Measurements from ENCODE around the gene CYFIP1. TPM values are rescaled to one million over a fixed set of nuclear protein-coding genes. Genes with fewer than 3 reads are reported as not detected.

Gene CYFIP1
- total and polyA plus RNA-seq, 5 donors: 12.2 to 42.5 (median 35.3) TPM

DNA sequence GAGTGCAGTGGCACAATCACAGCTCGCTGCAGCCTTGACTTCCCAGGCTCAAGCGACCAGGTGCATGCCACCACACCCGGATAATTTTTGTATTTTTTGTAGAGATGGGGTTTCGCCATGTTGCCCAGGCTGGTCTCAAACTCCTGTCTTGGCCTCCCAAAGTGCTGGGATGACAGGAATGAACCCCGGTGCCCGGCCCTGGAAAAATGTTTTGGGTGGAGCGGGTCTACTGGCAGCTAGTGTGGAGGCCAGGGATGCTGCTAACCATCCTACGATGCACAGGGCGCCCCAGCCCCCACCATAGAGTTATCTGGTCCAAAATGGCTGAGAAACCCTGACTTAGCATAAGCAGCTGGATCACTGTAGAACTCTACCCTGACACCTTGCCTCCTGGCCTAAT lies 106.3 kb downstream of the CYFIP1 start:
- no peaks in the 10 kb centered on the region for H3K9me3 ChIP-seq (ENCODE audit: control insufficient read depth, low read length)
- no peak overlapping the region for H3K4me3 ChIP-seq (ENCODE audit: low read length)
- no peak for ATAC-seq
- intact Hi-C loops (cut with DNase I): no loop called here
- 97% methylated on average over 9 of the region's 9 CpGs for WGBS
- no peaks in the 10 kb centered on the region for H3K27me3 ChIP-seq (ENCODE audit: control insufficient read depth, insufficient read depth)
- no peak for DNase-seq
- no peak overlapping the region for H3K27ac ChIP-seq (ENCODE audit: low read length)
- H3K4me1 ChIP-seq (ENCODE audit: control insufficient read depth, insufficient read depth, low read length): peaks cover 4% of the 10 kb centered on the region

DNA sequence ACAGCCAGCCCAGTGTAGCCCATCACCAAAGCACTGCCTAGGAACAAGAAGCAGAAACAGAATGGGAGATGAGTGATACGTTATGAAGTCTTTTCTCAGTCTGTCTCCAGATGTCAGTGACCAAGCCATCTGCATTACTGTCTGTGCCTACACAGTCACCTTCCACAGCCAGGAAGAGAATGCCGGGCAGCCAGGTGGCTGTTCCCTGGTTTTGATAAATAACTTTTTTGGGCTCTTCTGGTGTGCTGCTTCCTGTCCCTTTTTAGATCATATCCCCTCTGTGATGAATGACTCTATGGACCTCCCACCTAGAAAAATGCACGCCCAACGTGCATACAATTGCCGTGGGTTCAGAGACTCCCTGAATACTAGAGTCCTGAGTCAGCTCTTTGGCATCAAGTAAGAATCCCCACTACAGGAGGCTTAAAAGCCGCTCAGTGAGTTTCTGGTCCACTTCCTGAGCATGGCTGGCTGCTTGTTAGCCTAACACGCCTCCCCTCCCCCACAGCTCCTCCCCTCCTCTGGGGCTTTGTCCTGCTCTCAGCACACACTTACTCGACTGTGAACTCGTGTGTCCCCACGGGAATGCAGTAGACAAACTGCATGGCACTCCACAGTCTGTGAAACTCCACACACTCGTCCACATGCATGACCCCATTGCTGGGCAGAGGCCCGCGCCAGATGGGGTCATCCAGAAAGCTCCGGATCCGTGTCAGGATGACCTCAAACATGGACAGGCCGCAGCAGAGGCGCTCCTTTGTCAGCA lies 107.0 kb downstream of the CYFIP1 start:
- Histone ChIP-seq H3K9me3 (ENCODE audit: control insufficient read depth, low read length) (no peaks in the 10 kb centered on the region), H3K27me3 (ENCODE audit: control insufficient read depth, insufficient read depth) (no peaks in the 10 kb centered on the region), H3K4me1 (ENCODE audit: control insufficient read depth, insufficient read depth, low read length) (peaks cover 4% of the 10 kb centered on the region), H3K27ac (ENCODE audit: low read length) (peak overlapping the region; percentile 33), H3K4me3 (ENCODE audit: low read length) (no peak overlapping the region)
- ATAC-seq: no peak
- no peak for DNase-seq
- intact Hi-C loops (cut with DNase I): no loop called here
- WGBS: 77% methylated on average over 17 of the region's 17 CpGs

DNA sequence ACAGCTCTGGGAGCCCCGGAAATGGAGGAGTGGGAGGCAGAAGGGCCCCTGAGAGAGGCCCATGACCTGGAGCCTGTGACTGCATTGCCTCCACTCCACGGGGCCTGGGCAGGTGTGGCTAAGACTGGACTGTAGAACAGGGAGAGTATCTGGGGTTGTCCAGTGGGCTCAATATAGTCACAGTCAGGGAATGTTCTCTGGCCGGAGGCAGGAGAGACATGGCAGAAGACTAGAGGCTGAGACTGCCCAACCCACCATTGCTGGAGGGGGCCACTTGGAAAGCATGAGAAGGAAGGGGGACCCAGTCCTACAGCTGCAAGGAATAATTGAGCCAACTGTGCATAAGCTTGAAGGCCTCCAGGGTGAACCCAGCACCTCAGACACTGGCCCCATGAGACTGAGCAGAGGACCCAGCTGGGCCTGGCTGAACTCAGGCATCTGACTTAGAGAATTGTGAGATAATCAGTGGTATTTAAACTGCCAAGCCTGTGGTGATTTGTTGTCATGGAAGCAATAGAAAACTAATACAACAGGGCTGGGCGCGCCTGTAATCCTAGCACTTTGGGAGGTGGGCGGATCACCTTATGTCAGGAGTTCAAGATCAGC lies 108.6 kb downstream of the CYFIP1 start:
- peak overlapping the region; percentile 16 for H3K27ac ChIP-seq (ENCODE audit: low read length)
- intact Hi-C loops (cut with DNase I): no loop called here
- ATAC-seq: peak in 1 of 2 donors; percentile 17

DNA sequence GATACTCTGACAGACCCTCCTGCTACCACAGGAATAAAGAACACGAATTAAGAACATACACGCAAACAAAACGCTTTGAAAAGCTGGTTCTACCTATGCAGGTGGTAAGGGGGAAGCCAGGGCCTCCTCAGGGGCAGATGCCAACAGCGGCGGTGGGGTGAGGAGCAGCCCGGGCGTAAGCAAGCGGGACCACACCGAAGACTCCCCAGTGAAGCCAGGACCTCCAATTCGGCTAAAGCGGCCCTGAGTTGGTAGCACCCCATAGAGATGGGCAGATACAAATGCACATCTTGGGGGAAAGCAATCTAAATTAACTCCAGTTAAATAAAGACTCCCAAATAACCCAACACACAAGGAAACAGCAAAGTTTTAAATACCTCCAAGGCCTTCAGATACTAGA lies 109.3 kb downstream of the CYFIP1 start:
- no peaks in the 10 kb centered on the region for H3K27me3 ChIP-seq (ENCODE audit: control insufficient read depth, insufficient read depth)
- no peaks in the 10 kb centered on the region for H3K9me3 ChIP-seq (ENCODE audit: control insufficient read depth, low read length)
- WGBS: 96% methylated on average over 11 of the region's 11 CpGs
- DNase-seq (no peak), ATAC-seq (no peak)
- H3K4me1 ChIP-seq (ENCODE audit: control insufficient read depth, insufficient read depth, low read length): peaks cover 4% of the 10 kb centered on the region
- no peak overlapping the region for H3K4me3 ChIP-seq (ENCODE audit: low read length)
- no peak overlapping the region for H3K27ac ChIP-seq (ENCODE audit: low read length)
- intact Hi-C loops (cut with DNase I): no loop called here

More for the DNA sequence above, 108.6 kb downstream of the CYFIP1 start:
- 96% methylated on average over 6 of the region's 6 CpGs for WGBS
- no peak for DNase-seq
- no peaks in the 10 kb centered on the region for H3K9me3 ChIP-seq (ENCODE audit: control insufficient read depth, low read length)
- H3K4me3 ChIP-seq (ENCODE audit: low read length): no peak overlapping the region
- H3K27me3 ChIP-seq (ENCODE audit: control insufficient read depth, insufficient read depth): no peaks in the 10 kb centered on the region
- peaks cover 4% of the 10 kb centered on the region for H3K4me1 ChIP-seq (ENCODE audit: control insufficient read depth, insufficient read depth, low read length)

DNA sequence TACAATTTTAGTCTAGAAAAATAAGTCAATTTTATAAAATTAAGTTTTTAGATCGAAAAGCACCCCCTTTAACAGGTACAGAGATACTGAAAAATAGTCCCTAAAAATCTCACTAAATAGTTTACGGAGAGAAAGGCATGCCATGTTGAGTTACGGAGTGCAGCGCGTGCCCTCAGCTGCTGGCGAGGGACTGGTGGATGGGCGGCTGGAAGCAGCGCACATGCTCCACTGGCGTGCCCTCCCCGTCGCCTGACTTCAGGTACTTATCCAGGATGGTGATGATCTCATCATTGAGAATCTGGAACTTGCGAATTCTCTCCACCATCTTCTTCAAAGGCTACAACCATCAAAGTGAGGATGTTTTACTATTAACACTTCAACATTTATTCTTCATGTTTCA lies 110.3 kb downstream of the CYFIP1 start:
- no peak overlapping the region for H3K4me3 ChIP-seq (ENCODE audit: low read length)
- WGBS: 98% methylated on average over 12 of the region's 12 CpGs
- no peak overlapping the region for H3K27ac ChIP-seq (ENCODE audit: low read length)
- intact Hi-C loops (cut with DNase I): no loop called here
- no peaks in the 10 kb centered on the region for H3K27me3 ChIP-seq (ENCODE audit: control insufficient read depth, insufficient read depth)
- H3K9me3 ChIP-seq (ENCODE audit: control insufficient read depth, low read length): no peaks in the 10 kb centered on the region
- H3K4me1 ChIP-seq (ENCODE audit: control insufficient read depth, insufficient read depth, low read length): peaks cover 4% of the 10 kb centered on the region
- DNase-seq: no peak
- ATAC-seq: no peak

DNA sequence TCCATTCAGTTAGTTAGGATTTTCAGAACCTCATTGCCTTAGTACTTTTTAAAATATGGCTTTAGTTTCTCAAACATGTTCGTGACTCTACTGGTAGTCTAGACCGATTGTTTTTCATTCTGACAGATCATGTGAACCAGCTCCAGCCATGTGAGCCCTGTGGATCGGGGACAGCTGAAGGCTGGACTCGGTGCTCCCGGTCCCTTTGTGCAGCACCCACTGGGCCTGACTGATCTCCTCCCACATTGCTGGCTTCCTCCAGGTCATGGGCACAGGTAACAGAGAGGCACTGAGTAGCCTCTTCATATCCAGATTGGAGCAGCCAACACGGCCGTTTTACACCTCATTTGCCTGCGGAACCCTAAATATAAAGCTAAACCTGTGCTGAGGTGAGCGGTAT lies 111.2 kb downstream of the CYFIP1 start:
- 93% methylated on average over 9 of the region's 9 CpGs for WGBS
- intact Hi-C loops (cut with DNase I): no loop called here
- no peak overlapping the region for H3K27ac ChIP-seq (ENCODE audit: low read length)
- peaks cover 4% of the 10 kb centered on the region for H3K4me1 ChIP-seq (ENCODE audit: control insufficient read depth, insufficient read depth, low read length)
- H3K9me3 ChIP-seq (ENCODE audit: control insufficient read depth, low read length): no peaks in the 10 kb centered on the region
- DNase-seq: no peak
- no peak for ATAC-seq
- no peak overlapping the region for H3K4me3 ChIP-seq (ENCODE audit: low read length)
- H3K27me3 ChIP-seq (ENCODE audit: control insufficient read depth, insufficient read depth): no peaks in the 10 kb centered on the region

DNA sequence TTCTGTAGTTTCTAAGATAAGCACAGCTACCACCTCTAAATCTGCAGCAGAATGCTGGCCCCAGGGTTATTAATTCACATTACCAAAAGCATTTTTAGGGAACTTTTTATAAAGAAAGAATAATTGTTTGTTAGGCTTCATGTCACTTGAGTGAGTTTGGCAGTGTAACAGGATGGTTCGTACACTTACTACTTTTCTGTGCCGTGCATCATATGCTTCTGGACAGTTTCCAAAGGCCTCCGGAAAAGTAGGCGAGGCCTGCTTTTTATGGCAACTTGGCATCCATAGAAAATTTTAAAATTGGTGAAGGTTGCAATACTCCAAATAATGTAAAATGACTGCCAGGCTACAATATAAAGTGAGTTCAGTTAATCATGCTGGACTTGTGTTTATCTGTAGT lies 111.7 kb downstream of the CYFIP1 start:
- peaks cover 4% of the 10 kb centered on the region for H3K4me1 ChIP-seq (ENCODE audit: control insufficient read depth, insufficient read depth, low read length)
- WGBS: 64% methylated on average over 4 of the region's 4 CpGs
- H3K4me3 ChIP-seq (ENCODE audit: low read length): no peak overlapping the region
- no peaks in the 10 kb centered on the region for H3K9me3 ChIP-seq (ENCODE audit: control insufficient read depth, low read length)
- no peaks in the 10 kb centered on the region for H3K27me3 ChIP-seq (ENCODE audit: control insufficient read depth, insufficient read depth)
- intact Hi-C loops (cut with DNase I): no loop called here
- ATAC-seq (no peak), DNase-seq (no peak)
- H3K27ac ChIP-seq (ENCODE audit: low read length): no peak overlapping the region

DNA sequence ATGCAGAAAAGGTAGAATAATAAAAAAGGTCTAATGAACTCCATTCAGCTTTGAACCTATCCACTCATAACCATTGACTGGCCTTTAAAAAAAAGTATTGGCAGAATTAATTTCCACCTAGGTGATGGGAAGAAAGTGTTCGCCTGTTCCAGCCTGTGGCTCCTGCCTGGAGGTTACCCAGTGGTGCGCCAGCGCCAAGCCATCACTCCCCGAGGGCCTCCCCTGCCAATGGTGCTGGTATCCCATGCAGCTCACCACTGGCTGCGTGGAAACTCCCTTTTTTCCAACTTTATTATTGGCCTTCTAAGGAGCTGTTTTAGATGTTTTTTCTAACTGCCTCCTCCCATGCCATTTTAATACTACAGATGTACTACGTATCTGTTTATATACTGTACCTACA lies 112.3 kb downstream of the CYFIP1 start:
- intact Hi-C loops (cut with DNase I): no loop called here
- 97% methylated on average over 6 of the region's 6 CpGs for WGBS

DNA sequence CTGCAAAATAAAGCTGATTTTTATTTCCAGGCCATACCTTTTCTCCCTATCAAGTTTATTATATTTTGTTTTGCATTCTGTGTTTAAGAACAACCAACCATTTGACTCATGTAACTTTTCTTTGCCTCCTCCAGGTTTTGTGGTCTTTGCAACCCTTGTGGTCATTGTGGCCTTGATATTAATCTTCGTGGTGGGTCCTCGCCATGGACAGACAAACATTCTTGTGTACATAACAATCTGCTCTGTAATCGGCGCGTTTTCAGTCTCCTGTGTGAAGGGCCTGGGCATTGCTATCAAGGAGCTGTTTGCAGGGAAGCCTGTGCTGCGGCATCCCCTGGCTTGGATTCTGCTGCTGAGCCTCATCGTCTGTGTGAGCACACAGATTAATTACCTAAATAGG lies 114.1 kb downstream of the CYFIP1 start:
- ATAC-seq: no peak
- no peak overlapping the region for H3K27ac ChIP-seq (ENCODE audit: low read length)
- no peaks in the 10 kb centered on the region for H3K9me3 ChIP-seq (ENCODE audit: control insufficient read depth, low read length)
- no peaks in the 10 kb centered on the region for H3K27me3 ChIP-seq (ENCODE audit: control insufficient read depth, insufficient read depth)
- intact Hi-C loops (cut with DNase I): no loop called here
- H3K4me3 ChIP-seq (ENCODE audit: low read length): no peak overlapping the region
- no peak for DNase-seq
- no peaks in the 10 kb centered on the region for H3K4me1 ChIP-seq (ENCODE audit: control insufficient read depth, insufficient read depth, low read length)
- WGBS: 90% methylated on average over 7 of the region's 7 CpGs

More for the DNA sequence above, 112.3 kb downstream of the CYFIP1 start:
- no peaks in the 10 kb centered on the region for H3K9me3 ChIP-seq (ENCODE audit: control insufficient read depth, low read length)
- no peak for ATAC-seq
- H3K4me3 ChIP-seq (ENCODE audit: low read length): no peak overlapping the region
- no peak for DNase-seq
- H3K27me3 ChIP-seq (ENCODE audit: control insufficient read depth, insufficient read depth): no peaks in the 10 kb centered on the region
- H3K27ac ChIP-seq (ENCODE audit: low read length): no peak overlapping the region
- peaks cover 4% of the 10 kb centered on the region for H3K4me1 ChIP-seq (ENCODE audit: control insufficient read depth, insufficient read depth, low read length)

DNA sequence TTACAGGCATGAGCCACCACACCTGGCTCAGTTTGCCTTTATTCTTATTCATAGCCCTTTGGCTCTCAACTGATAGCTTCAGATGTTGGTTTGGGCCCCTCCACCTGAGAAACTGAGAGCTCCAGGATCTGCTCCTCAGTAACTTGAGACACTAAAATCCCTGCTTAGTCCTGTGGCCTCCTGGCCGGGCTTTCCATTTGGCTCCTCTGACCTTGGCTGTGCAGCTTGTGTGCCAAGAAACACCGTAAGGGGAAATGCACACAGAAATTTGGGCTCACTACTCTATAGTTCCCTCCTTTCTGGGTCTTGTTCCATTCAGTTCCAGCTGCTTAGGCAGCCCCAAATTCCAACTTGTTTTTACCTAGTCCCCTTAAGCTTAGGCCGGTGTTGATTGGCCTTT lies 116.8 kb downstream of the CYFIP1 start:
- Histone ChIP-seq H3K4me3 (ENCODE audit: low read length) (no peak overlapping the region), H3K4me1 (ENCODE audit: control insufficient read depth, insufficient read depth, low read length) (no peaks in the 10 kb centered on the region), H3K9me3 (ENCODE audit: control insufficient read depth, low read length) (no peaks in the 10 kb centered on the region), H3K27ac (ENCODE audit: low read length) (no peak overlapping the region), H3K27me3 (ENCODE audit: control insufficient read depth, insufficient read depth) (no peaks in the 10 kb centered on the region)
- 66% methylated on average over 3 of the region's 3 CpGs for WGBS
- DNase-seq (no peak), ATAC-seq (peak; percentile 29 to 46)
- intact Hi-C loops (cut with DNase I): no loop called here

DNA sequence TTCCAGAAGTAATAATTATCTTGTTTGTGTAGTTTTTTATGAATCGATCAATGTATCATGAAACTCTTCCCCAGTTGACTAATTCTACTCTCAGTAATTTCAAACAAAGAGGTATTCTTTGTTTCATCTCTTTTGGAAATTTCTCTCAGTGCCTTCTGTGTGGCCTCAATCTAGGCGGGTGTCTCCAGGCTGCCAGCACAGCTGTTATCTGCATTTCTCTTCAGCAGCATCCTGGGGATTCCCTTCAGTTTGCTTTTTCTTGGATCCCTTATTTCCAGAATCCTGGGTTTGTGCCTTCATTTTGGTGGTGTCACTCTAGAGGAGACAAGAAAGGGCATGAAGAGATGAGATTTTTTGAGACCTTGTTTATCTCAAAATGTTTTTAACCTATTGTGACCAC lies 119.0 kb downstream of the CYFIP1 start:
- H3K4me3 ChIP-seq (ENCODE audit: low read length): no peak overlapping the region
- no peaks in the 10 kb centered on the region for H3K27me3 ChIP-seq (ENCODE audit: control insufficient read depth, insufficient read depth)
- no peaks in the 10 kb centered on the region for H3K9me3 ChIP-seq (ENCODE audit: control insufficient read depth, low read length)
- intact Hi-C loops (cut with DNase I): no loop called here
- no peaks in the 10 kb centered on the region for H3K4me1 ChIP-seq (ENCODE audit: control insufficient read depth, insufficient read depth, low read length)
- 68% methylated on average over 2 of the region's 2 CpGs for WGBS
- ATAC-seq (no peak), DNase-seq (no peak)
- H3K27ac ChIP-seq (ENCODE audit: low read length): no peak overlapping the region
